Keratinocyte (primary cell): Measurements from ENCODE around the gene ANKFN1.

Experiments used
- EZH2 ChIP-seq: IDR thresholded peaks from one replicate; pipeline ENCODE4 v1.6.1; 2012; ENCODE audit warnings: inconsistent platforms, mild to moderate bottlenecking, low read length, moderate library complexity
- TF ChIP-seq, protein P1 (sequence below), 3 experiments: IDR thresholded peaks in 1 of 3; conservative IDR thresholded peaks in 1 of 3; optimal IDR thresholded peaks in 1 of 3; 2 replicates in 2 of 3; 3 replicates in 1 of 3; pipeline versions ENCODE3 to v1.5.1; 2011; ENCODE audit warnings: low read length in 3 of 3, mild to moderate bottlenecking in 3 of 3, moderate library complexity in 2 of 3, control low read depth in 1 of 3, inconsistent platforms in 1 of 3; ENCODE audit not compliant: insufficient read depth in 2 of 3; ENCODE audit errors: extremely low read depth in 1 of 3

DNA sequence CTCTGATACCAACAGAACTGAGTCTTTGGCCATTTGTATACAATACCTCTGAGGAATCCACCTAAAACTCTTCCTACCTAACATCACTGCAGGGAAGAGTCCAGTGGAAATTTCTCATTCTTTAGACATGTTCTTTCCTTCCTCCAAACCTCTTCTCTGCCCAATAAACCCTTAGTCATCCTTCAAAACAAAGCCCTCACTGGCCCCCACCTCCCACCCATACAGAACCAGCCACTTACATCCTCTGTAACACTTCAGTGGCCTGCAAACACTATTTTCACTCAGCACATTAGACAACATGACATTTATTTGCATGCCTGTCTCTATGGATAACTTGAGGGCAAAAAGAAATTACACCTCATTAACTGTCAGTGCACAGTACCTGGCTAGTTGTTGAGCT is 239.9 kb downstream of the ANKFN1 start:
- TF ChIP-seq, protein P1, sequence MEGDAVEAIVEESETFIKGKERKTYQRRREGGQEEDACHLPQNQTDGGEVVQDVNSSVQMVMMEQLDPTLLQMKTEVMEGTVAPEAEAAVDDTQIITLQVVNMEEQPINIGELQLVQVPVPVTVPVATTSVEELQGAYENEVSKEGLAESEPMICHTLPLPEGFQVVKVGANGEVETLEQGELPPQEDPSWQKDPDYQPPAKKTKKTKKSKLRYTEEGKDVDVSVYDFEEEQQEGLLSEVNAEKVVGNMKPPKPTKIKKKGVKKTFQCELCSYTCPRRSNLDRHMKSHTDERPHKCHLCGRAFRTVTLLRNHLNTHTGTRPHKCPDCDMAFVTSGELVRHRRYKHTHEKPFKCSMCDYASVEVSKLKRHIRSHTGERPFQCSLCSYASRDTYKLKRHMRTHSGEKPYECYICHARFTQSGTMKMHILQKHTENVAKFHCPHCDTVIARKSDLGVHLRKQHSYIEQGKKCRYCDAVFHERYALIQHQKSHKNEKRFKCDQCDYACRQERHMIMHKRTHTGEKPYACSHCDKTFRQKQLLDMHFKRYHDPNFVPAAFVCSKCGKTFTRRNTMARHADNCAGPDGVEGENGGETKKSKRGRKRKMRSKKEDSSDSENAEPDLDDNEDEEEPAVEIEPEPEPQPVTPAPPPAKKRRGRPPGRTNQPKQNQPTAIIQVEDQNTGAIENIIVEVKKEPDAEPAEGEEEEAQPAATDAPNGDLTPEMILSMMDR (optimal IDR thresholded peaks at IDR 0.05 in 1 of 3, IDR thresholded peaks at IDR 0.05 in 1 of 3, conservative IDR thresholded peaks at IDR 0.05 in 1 of 3; ENCODE audit: extremely low read depth in 1 of 3, insufficient read depth in 2 of 3, low read length in 3 of 3) = no peak
- TF ChIP-seq EZH2 = no peak
